Stimulated activated CD8-positive, alpha-beta memory T cell treated with anti-CD3 and anti-CD28 coated beads, Interleukin-15, amount 100 ng/mL, for 48 hours (primary cell): ENCODE data around the gene MAT1A.

Experiments
- DNase-seq, 2 donors: peaks; one replicate each; pipeline ENCODE4 v3.0.0-alpha.2; 2020; ENCODE audit warnings: low read depth in 2 of 2

Gene MAT1A

GRCh38 chr10:80281784-80282765 lies 7.4 kb downstream of the MAT1A start:
- DNase-seq, result no peak

- DNase-seq, result no peak
Observed at GRCh38 chr10:80281292-80281691, 8.2 kb downstream of the MAT1A start.

GRCh38 chr10:80280071-80280800 lies 9.2 kb downstream of the MAT1A start:
- DNase-seq, result no peak

- no peak for DNase-seq
Observed at GRCh38 chr10:80279146-80279545, 10.3 kb downstream of the MAT1A start.

- no peak for DNase-seq
Observed at GRCh38 chr10:80278480-80278879, 11.0 kb downstream of the MAT1A start.

GRCh38 chr10:80277567-80278250 lies 11.7 kb downstream of the MAT1A start:
- no peak for DNase-seq

- no peak for DNase-seq
Observed at GRCh38 chr10:80277016-80277415, 12.4 kb downstream of the MAT1A start.

GRCh38 chr10:80276335-80276734 lies 13.1 kb downstream of the MAT1A start:
- no peak for DNase-seq

GRCh38 chr10:80275756-80276155 lies 13.7 kb downstream of the MAT1A start:
- DNase-seq, result no peak

GRCh38 chr10:80275135-80275498 lies 14.3 kb downstream of the MAT1A start:
- DNase-seq, result no peak

- DNase-seq, result no peak
Observed at GRCh38 chr10:80274396-80275134, 14.9 kb downstream of the MAT1A start.

- no peak for DNase-seq
Observed at GRCh38 chr10:80273523-80274170, 15.8 kb downstream of the MAT1A start.

GRCh38 chr10:80272793-80273522 lies 16.5 kb downstream of the MAT1A start:
- no peak for DNase-seq

- DNase-seq, result no peak
Observed at GRCh38 chr10:80271416-80271815, 18.0 kb downstream of the MAT1A start.

GRCh38 chr10:80270887-80271286 lies 18.6 kb downstream of the MAT1A start:
- no peak for DNase-seq

- DNase-seq, result no peak
Observed at GRCh38 chr10:80268938-80269588, 20.4 kb downstream of the MAT1A start.

GRCh38 chr10:80268266-80268665 lies 21.2 kb downstream of the MAT1A start:
- DNase-seq, result no peak

GRCh38 chr10:80266513-80266863 lies 23.0 kb downstream of the MAT1A start:
- DNase-seq, result no peak

GRCh38 chr10:80265740-80266512 lies 23.5 kb downstream of the MAT1A start:
- DNase-seq, result no peak
